HCT116 (cell line): Measurements from ENCODE around the gene PLD4.

Source experiments
- EZH2 ChIP-seq: fragments of 200-600 bp; sonication (generic); IDR thresholded peaks from 2 replicates; pipeline ENCODE4 v1.6.1; 2017; ENCODE audit warnings: antibody characterized with exemption, mixed run types
- EZH2phosphoT487 ChIP-seq: fragments of 200-600 bp; IDR thresholded peaks from 2 replicates; pipeline ENCODE4 v1.6.1; 2018; ENCODE audit warnings: antibody characterized with exemption, borderline replicate concordance
- POLR2A ChIP-seq: IDR thresholded peaks from 2 replicates; pipeline ENCODE4 v1.7.0; 2011; ENCODE audit warnings: borderline replicate concordance; ENCODE audit not compliant: insufficient read depth, insufficient read length; ENCODE audit errors: extremely low read depth
- POLR2AphosphoS5 ChIP-seq: IDR thresholded peaks from 2 replicates; pipeline ENCODE4 v1.6.1; 2011; ENCODE audit warnings: mild to moderate bottlenecking, low read depth, low read length, moderate library complexity
- RAD21 ChIP-seq: IDR thresholded peaks from 2 replicates; pipeline ENCODE4 v1.6.1; 2012; ENCODE audit warnings: low read depth, mild to moderate bottlenecking
- ZNF274 ChIP-seq: fragments of 200-500 bp; sonication (Bioruptor generic); IDR thresholded peaks from 2 replicates; pipeline ENCODE4 v1.6.1; 2014; ENCODE audit warnings: mild to moderate bottlenecking, low read depth, low read length, inconsistent platforms
- TF ChIP-seq, protein P1 (sequence below), 3 experiments: fragments of 200-600 bp in 1 of 3; sonication (generic) in 1 of 3; IDR thresholded peaks in 2 of 3; conservative IDR thresholded peaks in 1 of 3; 2 replicates each; pipeline ENCODE4 v1.5.1; 2012 to 2017; ENCODE audit warnings: low read depth in 2 of 3, low read length in 2 of 3, antibody characterized with exemption in 1 of 3, borderline replicate concordance in 1 of 3, control low read depth in 1 of 3, mild to moderate bottlenecking in 1 of 3, mixed read lengths in 1 of 3, mixed run types in 1 of 3, moderate library complexity in 1 of 3; ENCODE audit not compliant: insufficient read depth in 1 of 3
- TF ChIP-seq, protein P2 (sequence below): IDR thresholded peaks from 2 replicates; pipeline ENCODE4 v1.6.1; 2012
- TF ChIP-seq, protein P3 (sequence below): IDR thresholded peaks from 2 replicates; pipeline ENCODE4 v1.6.1; 2012; ENCODE audit warnings: low read depth

DNA sequence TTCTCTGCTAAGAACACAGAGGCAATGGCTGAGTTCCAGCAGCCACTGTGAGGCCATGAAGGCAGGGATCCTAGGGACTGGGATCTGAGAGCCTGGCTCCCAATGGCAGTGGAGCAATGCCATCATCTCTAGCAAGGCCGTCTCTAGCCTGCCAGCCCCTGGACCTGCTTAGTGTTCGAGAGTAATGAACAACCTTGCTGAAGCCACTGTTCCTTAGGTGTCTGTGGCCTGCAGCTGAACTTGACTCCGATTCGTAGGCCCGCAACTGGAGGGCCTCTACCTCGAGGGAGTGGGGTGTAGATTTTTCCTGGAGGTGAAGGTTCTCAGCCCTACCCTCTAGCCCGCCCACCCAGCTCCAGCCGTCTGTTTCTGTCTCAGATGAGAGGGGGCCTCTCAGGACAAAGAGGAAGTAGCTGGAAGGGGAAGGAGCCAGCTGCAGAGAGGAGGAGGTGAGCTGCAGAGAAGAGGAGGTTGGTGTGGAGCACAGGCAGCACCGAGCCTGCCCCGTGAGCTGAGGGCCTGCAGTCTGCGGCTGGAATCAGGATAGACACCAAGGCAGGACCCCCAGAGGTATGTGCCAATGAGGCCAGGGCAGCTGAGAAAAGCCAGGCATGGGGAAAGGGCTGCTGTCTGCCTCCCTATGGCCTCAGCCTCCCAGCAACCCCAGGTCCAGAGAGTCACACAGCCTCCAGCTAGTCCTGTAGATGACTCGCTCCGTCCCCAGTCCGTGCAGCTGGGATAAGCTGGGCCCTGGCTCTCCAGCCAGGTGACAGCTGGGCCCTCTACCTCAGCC is at the start of gene PLD4:
- TF ChIP-seq POLR2A (no peak), POLR2AphosphoS5 (no peak), EZH2 (no peak), EZH2phosphoT487 (no peak), ZNF274 (no peak), RAD21 (no peak)
- TF ChIP-seq, protein P1, sequence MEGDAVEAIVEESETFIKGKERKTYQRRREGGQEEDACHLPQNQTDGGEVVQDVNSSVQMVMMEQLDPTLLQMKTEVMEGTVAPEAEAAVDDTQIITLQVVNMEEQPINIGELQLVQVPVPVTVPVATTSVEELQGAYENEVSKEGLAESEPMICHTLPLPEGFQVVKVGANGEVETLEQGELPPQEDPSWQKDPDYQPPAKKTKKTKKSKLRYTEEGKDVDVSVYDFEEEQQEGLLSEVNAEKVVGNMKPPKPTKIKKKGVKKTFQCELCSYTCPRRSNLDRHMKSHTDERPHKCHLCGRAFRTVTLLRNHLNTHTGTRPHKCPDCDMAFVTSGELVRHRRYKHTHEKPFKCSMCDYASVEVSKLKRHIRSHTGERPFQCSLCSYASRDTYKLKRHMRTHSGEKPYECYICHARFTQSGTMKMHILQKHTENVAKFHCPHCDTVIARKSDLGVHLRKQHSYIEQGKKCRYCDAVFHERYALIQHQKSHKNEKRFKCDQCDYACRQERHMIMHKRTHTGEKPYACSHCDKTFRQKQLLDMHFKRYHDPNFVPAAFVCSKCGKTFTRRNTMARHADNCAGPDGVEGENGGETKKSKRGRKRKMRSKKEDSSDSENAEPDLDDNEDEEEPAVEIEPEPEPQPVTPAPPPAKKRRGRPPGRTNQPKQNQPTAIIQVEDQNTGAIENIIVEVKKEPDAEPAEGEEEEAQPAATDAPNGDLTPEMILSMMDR (IDR thresholded peaks at IDR 0.05 in 2 of 3, conservative IDR thresholded peaks at IDR 0.05 in 1 of 3; ENCODE audit: borderline replicate concordance in 1 of 3, insufficient read depth in 1 of 3, low read depth in 2 of 3, low read length in 2 of 3), result no peak
- TF ChIP-seq, protein P2, sequence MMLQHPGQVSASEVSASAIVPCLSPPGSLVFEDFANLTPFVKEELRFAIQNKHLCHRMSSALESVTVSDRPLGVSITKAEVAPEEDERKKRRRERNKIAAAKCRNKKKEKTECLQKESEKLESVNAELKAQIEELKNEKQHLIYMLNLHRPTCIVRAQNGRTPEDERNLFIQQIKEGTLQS, result no peak
- TF ChIP-seq, protein P3, sequence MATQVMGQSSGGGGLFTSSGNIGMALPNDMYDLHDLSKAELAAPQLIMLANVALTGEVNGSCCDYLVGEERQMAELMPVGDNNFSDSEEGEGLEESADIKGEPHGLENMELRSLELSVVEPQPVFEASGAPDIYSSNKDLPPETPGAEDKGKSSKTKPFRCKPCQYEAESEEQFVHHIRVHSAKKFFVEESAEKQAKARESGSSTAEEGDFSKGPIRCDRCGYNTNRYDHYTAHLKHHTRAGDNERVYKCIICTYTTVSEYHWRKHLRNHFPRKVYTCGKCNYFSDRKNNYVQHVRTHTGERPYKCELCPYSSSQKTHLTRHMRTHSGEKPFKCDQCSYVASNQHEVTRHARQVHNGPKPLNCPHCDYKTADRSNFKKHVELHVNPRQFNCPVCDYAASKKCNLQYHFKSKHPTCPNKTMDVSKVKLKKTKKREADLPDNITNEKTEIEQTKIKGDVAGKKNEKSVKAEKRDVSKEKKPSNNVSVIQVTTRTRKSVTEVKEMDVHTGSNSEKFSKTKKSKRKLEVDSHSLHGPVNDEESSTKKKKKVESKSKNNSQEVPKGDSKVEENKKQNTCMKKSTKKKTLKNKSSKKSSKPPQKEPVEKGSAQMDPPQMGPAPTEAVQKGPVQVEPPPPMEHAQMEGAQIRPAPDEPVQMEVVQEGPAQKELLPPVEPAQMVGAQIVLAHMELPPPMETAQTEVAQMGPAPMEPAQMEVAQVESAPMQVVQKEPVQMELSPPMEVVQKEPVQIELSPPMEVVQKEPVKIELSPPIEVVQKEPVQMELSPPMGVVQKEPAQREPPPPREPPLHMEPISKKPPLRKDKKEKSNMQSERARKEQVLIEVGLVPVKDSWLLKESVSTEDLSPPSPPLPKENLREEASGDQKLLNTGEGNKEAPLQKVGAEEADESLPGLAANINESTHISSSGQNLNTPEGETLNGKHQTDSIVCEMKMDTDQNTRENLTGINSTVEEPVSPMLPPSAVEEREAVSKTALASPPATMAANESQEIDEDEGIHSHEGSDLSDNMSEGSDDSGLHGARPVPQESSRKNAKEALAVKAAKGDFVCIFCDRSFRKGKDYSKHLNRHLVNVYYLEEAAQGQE, result no peak
